Measurements from ENCODE around the gene INSIG2.

- TF ChIP-seq CTCF (IDR thresholded peaks at IDR 0.05) (no peak), POLR2AphosphoS5 (IDR thresholded peaks at IDR 0.05) (no peak), POLR2A (IDR thresholded peaks at IDR 0.05; ENCODE audit: low read depth) (no peak)
Observed at GRCh38 chr2:118055512-118056164, 32.6 kb upstream of the INSIG2 start.
